ENCODE measurements around the gene PRMT3.

Gene PRMT3

GRCh38 chr11:20450829-20451228 is 63.3 kb downstream of the PRMT3 start:
- TF ChIP-seq RAD21 (IDR thresholded peaks at IDR 0.05; ENCODE audit: low read depth), result no peak

GRCh38 chr11:20451568-20451967 is 64.1 kb downstream of the PRMT3 start:
- no peak for TF ChIP-seq EP300 (IDR thresholded peaks at IDR 0.05; ENCODE audit: borderline replicate concordance)
- TF ChIP-seq REST (IDR thresholded peaks at IDR 0.05; ENCODE audit: low read depth), result no peak
- no peak for TF ChIP-seq ZBTB7A (IDR thresholded peaks at IDR 0.05; ENCODE audit: low read depth)
- no peak for TF ChIP-seq CEBPB (IDR thresholded peaks at IDR 0.05)
- TF ChIP-seq NFIC (IDR thresholded peaks at IDR 0.05), result no peak
- TF ChIP-seq EGR1 (IDR thresholded peaks at IDR 0.05), result no peak

GRCh38 chr11:20452585-20452984 is 65.1 kb downstream of the PRMT3 start:
- TF ChIP-seq RAD21 (IDR thresholded peaks at IDR 0.05; ENCODE audit: low read depth), result no peak
- TF ChIP-seq REST (IDR thresholded peaks at IDR 0.05; ENCODE audit: low read depth), result no peak
- TF ChIP-seq USF1 (IDR thresholded peaks at IDR 0.05), result no peak
- no peak for TF ChIP-seq EP300 (IDR thresholded peaks at IDR 0.05; ENCODE audit: borderline replicate concordance)

- no peak for TF ChIP-seq TEAD4 (IDR thresholded peaks at IDR 0.05)
- no peak for TF ChIP-seq MAX (IDR thresholded peaks at IDR 0.05)
- no peak for TF ChIP-seq CREB1 (IDR thresholded peaks at IDR 0.05; ENCODE audit: low read depth)
- TF ChIP-seq CEBPB (IDR thresholded peaks at IDR 0.05), result no peak
- no peak for TF ChIP-seq TCF12 (IDR thresholded peaks at IDR 0.05; ENCODE audit: low read depth)
- TF ChIP-seq RAD21 (IDR thresholded peaks at IDR 0.05; ENCODE audit: low read depth), result no peak
- no peak for TF ChIP-seq REST (IDR thresholded peaks at IDR 0.05; ENCODE audit: low read depth)
- no peak for TF ChIP-seq EP300 (IDR thresholded peaks at IDR 0.05; ENCODE audit: borderline replicate concordance)
- TF ChIP-seq USF1 (IDR thresholded peaks at IDR 0.05), result no peak
- no peak for TF ChIP-seq EGR1 (IDR thresholded peaks at IDR 0.05)
- no peak for TF ChIP-seq ZBTB7A (IDR thresholded peaks at IDR 0.05; ENCODE audit: low read depth)
- no peak for TF ChIP-seq TAF1 (IDR thresholded peaks at IDR 0.05; ENCODE audit: low read depth)
- no peak for TF ChIP-seq FOXM1 (IDR thresholded peaks at IDR 0.05; ENCODE audit: borderline replicate concordance, low read depth)
- no peak for TF ChIP-seq YY1 (IDR thresholded peaks at IDR 0.05; ENCODE audit: low read depth)
- no peak for TF ChIP-seq NFIC (IDR thresholded peaks at IDR 0.05)
Observed at GRCh38 chr11:20453657-20454316, 66.3 kb downstream of the PRMT3 start.

- TF ChIP-seq RAD21 (IDR thresholded peaks at IDR 0.05; ENCODE audit: low read depth) (no peak), EGR1 (IDR thresholded peaks at IDR 0.05) (no peak), TEAD4 (IDR thresholded peaks at IDR 0.05) (no peak), EP300 (IDR thresholded peaks at IDR 0.05; ENCODE audit: borderline replicate concordance) (no peak), TAF1 (IDR thresholded peaks at IDR 0.05; ENCODE audit: low read depth) (no peak), CREB1 (IDR thresholded peaks at IDR 0.05; ENCODE audit: low read depth) (no peak), CEBPB (IDR thresholded peaks at IDR 0.05) (no peak), USF1 (IDR thresholded peaks at IDR 0.05) (no peak), TCF12 (IDR thresholded peaks at IDR 0.05; ENCODE audit: low read depth) (no peak), YY1 (IDR thresholded peaks at IDR 0.05; ENCODE audit: low read depth) (no peak), ZBTB7A (IDR thresholded peaks at IDR 0.05; ENCODE audit: low read depth) (no peak), FOXM1 (IDR thresholded peaks at IDR 0.05; ENCODE audit: borderline replicate concordance, low read depth) (no peak), MAX (IDR thresholded peaks at IDR 0.05) (no peak), REST (IDR thresholded peaks at IDR 0.05; ENCODE audit: low read depth) (no peak), NFIC (IDR thresholded peaks at IDR 0.05) (no peak)
Observed at GRCh38 chr11:20457001-20457799, 69.7 kb downstream of the PRMT3 start.

All from Ishikawa (cell line).